A549 (cell line): ENCODE data around the gene LGALS9C.
"Not testable (repeated sequence)": the region's sequence is repeated elsewhere in the genome, so short reads cannot be mapped to it uniquely, and the experiment has no call there.

Experiments
- CHD2 ChIP-seq: fragments of 150-350 bp; IDR thresholded peaks from 2 replicates; pipeline ENCODE4 v1.6.1; 2014; ENCODE audit warnings: low read length; ENCODE audit not compliant: partially characterized antibody
- EHMT2 ChIP-seq: fragments of 200-600 bp; sonication (generic); IDR thresholded peaks from 2 replicates; pipeline ENCODE4 v1.6.1; 2016; ENCODE audit warnings: antibody characterized with exemption, low read depth, mild to moderate bottlenecking, moderate library complexity
- HDAC2 ChIP-seq: fragments of 200-600 bp; sonication (generic); IDR thresholded peaks from 2 replicates; pipeline ENCODE4 v1.6.1; 2016
- MAZ ChIP-seq: fragments of 150-350 bp; IDR thresholded peaks from 2 replicates; pipeline ENCODE4 v1.6.1; 2014; ENCODE audit warnings: antibody characterized with exemption, low read depth, low read length, borderline replicate concordance
- POLR2A ChIP-seq: IDR thresholded peaks from 2 replicates; pipeline ENCODE4 v1.6.1; 2012; ENCODE audit warnings: mild to moderate bottlenecking, low read length
- POLR2AphosphoS2 ChIP-seq: conservative IDR thresholded peaks from 2 replicates; pipeline ENCODE4 v1.6.1; 2012; ENCODE audit warnings: low read length, improper control_type of control experiment, inconsistent platforms
- RAD21 ChIP-seq, 2 experiments: fragments of >200 bp in 1 of 2; sonication (Bioruptor Twin) in 1 of 2; formaldehyde crosslinking in 1 of 2; IDR thresholded peaks in 1 of 2; conservative IDR thresholded peaks in 1 of 2; 2 replicates in 1 of 2; 3 replicates in 1 of 2; pipeline ENCODE4 v1.6.1; 2012 to 2018; ENCODE audit warnings: inconsistent platforms in 1 of 2
- RFX5 ChIP-seq: fragments of 450-650 bp; IDR thresholded peaks from 2 replicates; pipeline ENCODE4 v1.7.1; 2014; ENCODE audit warnings: antibody characterized with exemption, mild to moderate bottlenecking, moderate library complexity
- TF ChIP-seq, protein P1 (sequence below): fragments of >200 bp; sonication (Bioruptor Twin); formaldehyde crosslinking; IDR thresholded peaks from 3 replicates; pipeline ENCODE4 v1.5.1; 2016
- TF ChIP-seq, protein P2 (sequence below): IDR thresholded peaks from 2 replicates; pipeline ENCODE4 v1.6.1; 2012
- TF ChIP-seq, protein P3 (sequence below): fragments of 250-450 bp; sonication (Bioruptor Pico); IDR thresholded peaks from 2 replicates; pipeline ENCODE4 v1.5.0; 2021; ENCODE audit warnings: mild to moderate bottlenecking, moderate library complexity, borderline replicate concordance
- TF ChIP-seq, protein P4 (sequence below): fragments of 200-600 bp; sonication (generic); IDR thresholded peaks from 2 replicates; pipeline ENCODE4 v1.6.1; 2016; ENCODE audit warnings: antibody characterized with exemption, mild to moderate bottlenecking, moderate library complexity
- TF ChIP-seq, protein P5 (sequence below): fragments of >200 bp; sonication (Bioruptor Twin); formaldehyde crosslinking; IDR thresholded peaks from 3 replicates; pipeline ENCODE4 v1.6.1; 2016

DNA sequence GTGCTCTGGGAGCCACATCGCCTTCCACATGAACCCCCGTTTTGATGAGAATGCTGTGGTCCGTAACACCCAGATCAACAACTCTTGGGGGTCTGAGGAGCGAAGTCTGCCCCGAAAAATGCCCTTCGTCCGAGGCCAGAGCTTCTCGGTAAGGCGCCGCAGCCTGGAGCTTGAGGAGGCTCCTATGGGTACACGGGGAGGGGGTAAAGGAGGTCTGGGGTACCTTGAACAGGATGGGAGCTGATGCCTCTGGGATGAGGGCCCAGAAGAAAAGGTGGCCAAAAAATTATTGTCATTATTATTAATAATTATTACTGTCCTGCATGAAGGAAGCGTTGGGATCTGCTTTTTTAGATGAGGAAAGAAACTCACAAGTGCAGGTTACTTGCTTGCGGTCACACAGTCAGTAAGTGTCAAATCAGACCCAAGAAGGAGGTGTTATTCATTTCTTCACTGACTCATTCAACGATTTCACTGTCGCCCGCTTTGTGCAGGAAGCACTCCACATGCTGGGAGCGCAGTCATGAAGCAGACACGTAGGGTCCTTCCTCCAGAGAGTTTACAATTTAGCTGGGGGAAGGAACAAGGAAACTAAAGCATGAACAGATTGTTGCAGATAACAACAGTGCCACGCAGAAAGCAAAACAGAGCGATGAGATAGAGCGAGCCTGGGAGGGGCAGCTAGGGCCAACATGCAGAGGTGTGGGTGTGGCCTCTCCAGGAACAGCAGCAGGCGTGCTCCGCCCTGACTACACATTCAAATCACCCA lies 16.3 kb downstream of the LGALS9C start:
- TF ChIP-seq RFX5; CHD2; MAZ; POLR2A; EHMT2; POLR2AphosphoS2; RAD21 (conservative IDR thresholded peaks at IDR 0.05 in 1 of 2, IDR thresholded peaks at IDR 0.05 in 1 of 2); HDAC2: not testable (repeated sequence)
- TF ChIP-seq, protein P1, sequence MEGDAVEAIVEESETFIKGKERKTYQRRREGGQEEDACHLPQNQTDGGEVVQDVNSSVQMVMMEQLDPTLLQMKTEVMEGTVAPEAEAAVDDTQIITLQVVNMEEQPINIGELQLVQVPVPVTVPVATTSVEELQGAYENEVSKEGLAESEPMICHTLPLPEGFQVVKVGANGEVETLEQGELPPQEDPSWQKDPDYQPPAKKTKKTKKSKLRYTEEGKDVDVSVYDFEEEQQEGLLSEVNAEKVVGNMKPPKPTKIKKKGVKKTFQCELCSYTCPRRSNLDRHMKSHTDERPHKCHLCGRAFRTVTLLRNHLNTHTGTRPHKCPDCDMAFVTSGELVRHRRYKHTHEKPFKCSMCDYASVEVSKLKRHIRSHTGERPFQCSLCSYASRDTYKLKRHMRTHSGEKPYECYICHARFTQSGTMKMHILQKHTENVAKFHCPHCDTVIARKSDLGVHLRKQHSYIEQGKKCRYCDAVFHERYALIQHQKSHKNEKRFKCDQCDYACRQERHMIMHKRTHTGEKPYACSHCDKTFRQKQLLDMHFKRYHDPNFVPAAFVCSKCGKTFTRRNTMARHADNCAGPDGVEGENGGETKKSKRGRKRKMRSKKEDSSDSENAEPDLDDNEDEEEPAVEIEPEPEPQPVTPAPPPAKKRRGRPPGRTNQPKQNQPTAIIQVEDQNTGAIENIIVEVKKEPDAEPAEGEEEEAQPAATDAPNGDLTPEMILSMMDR = not testable (repeated sequence)
- TF ChIP-seq, protein P2, sequence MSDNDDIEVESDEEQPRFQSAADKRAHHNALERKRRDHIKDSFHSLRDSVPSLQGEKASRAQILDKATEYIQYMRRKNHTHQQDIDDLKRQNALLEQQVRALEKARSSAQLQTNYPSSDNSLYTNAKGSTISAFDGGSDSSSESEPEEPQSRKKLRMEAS = not testable (repeated sequence)
- TF ChIP-seq, protein P3, sequence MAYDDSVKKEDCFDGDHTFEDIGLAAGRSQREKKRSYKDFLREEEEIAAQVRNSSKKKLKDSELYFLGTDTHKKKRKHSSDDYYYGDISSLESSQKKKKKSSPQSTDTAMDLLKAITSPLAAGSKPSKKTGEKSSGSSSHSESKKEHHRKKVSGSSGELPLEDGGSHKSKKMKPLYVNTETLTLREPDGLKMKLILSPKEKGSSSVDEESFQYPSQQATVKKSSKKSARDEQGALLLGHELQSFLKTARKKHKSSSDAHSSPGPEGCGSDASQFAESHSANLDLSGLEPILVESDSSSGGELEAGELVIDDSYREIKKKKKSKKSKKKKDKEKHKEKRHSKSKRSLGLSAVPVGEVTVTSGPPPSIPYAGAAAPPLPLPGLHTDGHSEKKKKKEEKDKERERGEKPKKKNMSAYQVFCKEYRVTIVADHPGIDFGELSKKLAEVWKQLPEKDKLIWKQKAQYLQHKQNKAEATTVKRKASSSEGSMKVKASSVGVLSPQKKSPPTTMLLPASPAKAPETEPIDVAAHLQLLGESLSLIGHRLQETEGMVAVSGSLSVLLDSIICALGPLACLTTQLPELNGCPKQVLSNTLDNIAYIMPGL (CRISPR knock-in tag) = not testable (repeated sequence)
- TF ChIP-seq, protein P4, sequence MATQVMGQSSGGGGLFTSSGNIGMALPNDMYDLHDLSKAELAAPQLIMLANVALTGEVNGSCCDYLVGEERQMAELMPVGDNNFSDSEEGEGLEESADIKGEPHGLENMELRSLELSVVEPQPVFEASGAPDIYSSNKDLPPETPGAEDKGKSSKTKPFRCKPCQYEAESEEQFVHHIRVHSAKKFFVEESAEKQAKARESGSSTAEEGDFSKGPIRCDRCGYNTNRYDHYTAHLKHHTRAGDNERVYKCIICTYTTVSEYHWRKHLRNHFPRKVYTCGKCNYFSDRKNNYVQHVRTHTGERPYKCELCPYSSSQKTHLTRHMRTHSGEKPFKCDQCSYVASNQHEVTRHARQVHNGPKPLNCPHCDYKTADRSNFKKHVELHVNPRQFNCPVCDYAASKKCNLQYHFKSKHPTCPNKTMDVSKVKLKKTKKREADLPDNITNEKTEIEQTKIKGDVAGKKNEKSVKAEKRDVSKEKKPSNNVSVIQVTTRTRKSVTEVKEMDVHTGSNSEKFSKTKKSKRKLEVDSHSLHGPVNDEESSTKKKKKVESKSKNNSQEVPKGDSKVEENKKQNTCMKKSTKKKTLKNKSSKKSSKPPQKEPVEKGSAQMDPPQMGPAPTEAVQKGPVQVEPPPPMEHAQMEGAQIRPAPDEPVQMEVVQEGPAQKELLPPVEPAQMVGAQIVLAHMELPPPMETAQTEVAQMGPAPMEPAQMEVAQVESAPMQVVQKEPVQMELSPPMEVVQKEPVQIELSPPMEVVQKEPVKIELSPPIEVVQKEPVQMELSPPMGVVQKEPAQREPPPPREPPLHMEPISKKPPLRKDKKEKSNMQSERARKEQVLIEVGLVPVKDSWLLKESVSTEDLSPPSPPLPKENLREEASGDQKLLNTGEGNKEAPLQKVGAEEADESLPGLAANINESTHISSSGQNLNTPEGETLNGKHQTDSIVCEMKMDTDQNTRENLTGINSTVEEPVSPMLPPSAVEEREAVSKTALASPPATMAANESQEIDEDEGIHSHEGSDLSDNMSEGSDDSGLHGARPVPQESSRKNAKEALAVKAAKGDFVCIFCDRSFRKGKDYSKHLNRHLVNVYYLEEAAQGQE = not testable (repeated sequence)
- TF ChIP-seq, protein P5, sequence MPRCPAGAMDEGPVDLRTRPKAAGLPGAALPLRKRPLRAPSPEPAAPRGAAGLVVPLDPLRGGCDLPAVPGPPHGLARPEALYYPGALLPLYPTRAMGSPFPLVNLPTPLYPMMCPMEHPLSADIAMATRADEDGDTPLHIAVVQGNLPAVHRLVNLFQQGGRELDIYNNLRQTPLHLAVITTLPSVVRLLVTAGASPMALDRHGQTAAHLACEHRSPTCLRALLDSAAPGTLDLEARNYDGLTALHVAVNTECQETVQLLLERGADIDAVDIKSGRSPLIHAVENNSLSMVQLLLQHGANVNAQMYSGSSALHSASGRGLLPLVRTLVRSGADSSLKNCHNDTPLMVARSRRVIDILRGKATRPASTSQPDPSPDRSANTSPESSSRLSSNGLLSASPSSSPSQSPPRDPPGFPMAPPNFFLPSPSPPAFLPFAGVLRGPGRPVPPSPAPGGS = not testable (repeated sequence)
